Transverse colon (tissue), 4 donors: ENCODE data around the gene TENM4. TPM values are rescaled to one million over a fixed set of nuclear protein-coding genes. Genes with fewer than 3 reads are reported as not detected.

Experiments
- DNase-seq: peaks from one replicate; pipeline ENCODE4 v3.0.0-alpha.2; 2019
- H3K27ac ChIP-seq, 4 donors: fragments of 200-600 bp; sonication (generic); 2 replicates each; pipeline ENCODE4 v1.5.1; 2016 to 2018; ENCODE audit warnings: inconsistent platforms in 4 of 4
- H3K27me3 ChIP-seq: fragments of 200-600 bp; sonication (generic); 2 replicates; pipeline ENCODE4 v1.5.1; 2017; ENCODE audit warnings: inconsistent platforms
- H3K36me3 ChIP-seq, 4 donors: fragments of 200-600 bp; sonication (generic); 2 replicates each; pipeline ENCODE4 v1.5.1; 2017 to 2019; ENCODE audit warnings: inconsistent platforms in 4 of 4
- H3K4me1 ChIP-seq, 4 donors: fragments of 200-600 bp; sonication (generic); 2 replicates each; pipeline ENCODE4 v1.5.1; 2017 to 2020; ENCODE audit warnings: inconsistent platforms in 4 of 4
- H3K4me3 ChIP-seq, 4 donors: fragments of 200-600 bp; sonication (generic); 1 replicate in 1 of 4; 2 replicates in 3 of 4; pipeline versions ENCODE4 v1.5.1 to v1.6.1; 2017 to 2019; ENCODE audit warnings: inconsistent platforms in 4 of 4
- H3K9me3 ChIP-seq, 2 donors: fragments of 200-600 bp; sonication (generic); 2 replicates each; pipeline ENCODE4 v1.5.1; 2017 to 2019; ENCODE audit warnings: inconsistent platforms in 2 of 2
- CTCF ChIP-seq, 5 experiments: fragments of 200-600 bp in 3 of 5; fragments of 450-650 bp in 2 of 5; sonication (generic) in 3 of 5; IDR thresholded peaks; 1 replicate in 2 of 5; 2 replicates in 3 of 5; pipeline ENCODE4 v1.5.1; 2016 to 2017; ENCODE audit warnings: antibody characterized with exemption in 5 of 5, inconsistent platforms in 3 of 5, mild to moderate bottlenecking in 2 of 5, moderate library complexity in 1 of 5
- EP300 ChIP-seq: sonication (generic); formaldehyde crosslinking; IDR thresholded peaks from one replicate; pipeline ENCODE4 v1.6.1; 2017; ENCODE audit warnings: antibody characterized with exemption, low read depth
- POLR2A ChIP-seq: fragments of 450-650 bp; IDR thresholded peaks from one replicate; pipeline ENCODE4 v1.6.1; 2016; ENCODE audit warnings: antibody characterized with exemption, mild to moderate bottlenecking, moderate library complexity
- POLR2AphosphoS5 ChIP-seq, 3 donors: sonication (generic); formaldehyde crosslinking; IDR thresholded peaks; one replicate each; pipeline ENCODE4 v1.6.1; 2016; ENCODE audit warnings: antibody characterized with exemption in 3 of 3
- WGBS, 2 donors: methylation state at CpG; one replicate each; pipeline ENCODE4 v1.1.5; 2018; ENCODE audit warnings: low coverage in 1 of 2; 5-methylcytosine and 5-hydroxymethylcytosine counted together
- in situ Hi-C, 4 donors: fragments of 200-750 bp; cut with MboI; loops; one replicate each; pipeline versions ENCODE4 v1.15.0 to v1.15.1; 2017; ENCODE audit warnings: low sequenced_read_pairs in 3 of 4, low pct_ligation_motif_present in 1 of 4, low pct_unique_long_range_greater_than_20kb in 1 of 4
- intact Hi-C: fragments of 100-400 bp; cut with DNase I; formaldehyde crosslinking; loops from one replicate; pipeline ENCODE4 v1.15.1; 2023; ENCODE audit warnings: low total_unique reads
- total RNA-seq, 4 donors: library from RNA; depleted of rRNA; stranded (reverse); fragments of >200 nt; gene quantifications; one replicate each; pipeline ENCODE4 v1.1.0, GENCODE V29; 2016

Gene TENM4
- total RNA-seq, 4 donors from 2014 or later: 0.14 to 0.79 (median 0.39) TPM

DNA sequence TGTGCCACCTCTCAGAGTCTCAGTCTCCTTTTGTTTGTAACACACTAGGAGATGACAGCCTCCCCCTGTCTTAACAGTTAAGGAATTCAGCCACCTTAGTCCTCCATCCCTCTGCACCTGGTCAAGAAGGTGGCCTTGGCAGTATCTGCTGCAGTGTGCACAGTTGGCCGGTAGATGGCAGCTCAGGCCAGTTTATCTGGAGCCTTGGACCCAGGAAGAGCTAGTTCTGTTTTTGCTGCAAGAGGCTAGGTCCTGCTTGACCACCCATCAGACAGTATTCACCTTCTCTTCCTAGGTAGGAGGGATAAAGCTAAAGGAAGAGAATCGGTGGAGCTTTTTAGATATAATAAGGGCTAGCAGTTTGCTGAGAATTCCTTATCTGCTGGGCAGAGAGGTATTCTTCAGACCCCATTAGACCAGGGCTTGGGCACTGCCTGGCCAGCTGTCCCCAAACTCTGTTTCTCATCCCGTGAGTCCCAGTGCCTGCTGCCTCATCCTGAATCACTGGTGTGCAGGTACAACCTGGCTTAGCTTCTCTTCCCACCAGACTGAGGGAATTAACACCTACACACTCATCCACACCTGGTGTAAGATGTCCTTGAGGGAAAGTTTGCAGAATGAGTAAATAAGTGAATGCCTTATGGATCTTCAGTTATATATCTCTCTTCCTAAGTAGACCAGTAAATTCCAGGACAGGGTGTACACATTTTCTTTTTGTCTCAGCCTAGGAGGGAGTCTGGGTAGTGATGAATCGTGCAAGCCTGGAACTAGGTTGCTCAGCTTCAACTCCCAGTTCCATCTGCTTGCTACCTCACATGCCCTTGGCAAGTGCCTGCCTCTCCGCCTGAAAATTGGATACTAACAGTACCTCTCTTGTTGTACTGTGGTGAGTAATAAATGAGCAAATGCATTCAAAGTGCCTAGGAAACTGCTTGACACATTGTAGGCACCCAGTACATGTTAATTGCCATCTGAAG, 795.3 kb downstream of the TENM4 start:
- Histone ChIP-seq H3K27ac (no peak overlapping the region), H3K27me3 (no peaks in the 10 kb centered on the region), H3K36me3 (no peaks in the 10 kb centered on the region), H3K4me1 (no peaks in the 10 kb centered on the region), H3K4me3 (no peak overlapping the region), H3K9me3 (no peaks in the 10 kb centered on the region)
- peak; percentile 71 for DNase-seq
- intact Hi-C loops (loop anchor here (5.0 kb wide), 2 partner anchors 432 to 847 kb away; no protein-coding TSS in a partner anchor), in situ Hi-C loops (loop anchor here in 1 of 4 donors (10.0 kb wide), 1 partner anchor 309 kb away; no protein-coding TSS in a partner anchor)
- 41 to 100% methylated on average over 1 to 5 of the region's 5 CpGs for WGBS, 2 donors
- TF ChIP-seq POLR2A: no peak
- peak; percentile 80 to 94 (median 92) for TF ChIP-seq CTCF (IDR thresholded peaks at IDR 0.05)
- TF ChIP-seq EP300: no peak
- TF ChIP-seq POLR2AphosphoS5 (IDR thresholded peaks at IDR 0.05): no peak

DNA sequence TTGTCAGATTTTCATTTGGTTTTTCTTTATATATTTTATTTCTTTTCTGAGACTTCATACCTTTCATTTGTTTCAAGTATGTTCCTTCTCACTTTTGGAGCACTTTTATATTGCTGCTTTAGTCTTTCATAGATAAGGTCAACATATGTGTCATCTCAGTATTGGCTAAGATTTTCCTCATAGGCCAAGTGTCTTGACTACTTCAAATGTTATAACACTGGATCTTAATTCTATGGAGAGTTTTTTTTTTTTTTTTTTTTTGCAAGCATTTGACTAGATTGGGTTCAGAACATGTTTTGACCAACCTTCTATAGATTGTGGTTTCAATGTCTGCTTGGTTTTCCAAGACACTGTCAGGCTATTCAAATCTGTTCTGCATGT, 797.2 kb downstream of the TENM4 start:
- H3K4me1 ChIP-seq: no peaks in the 10 kb centered on the region
- in situ Hi-C loops (loop anchor here in 1 of 4 donors (10.0 kb wide), 1 partner anchor 311 kb away; no protein-coding TSS in a partner anchor), intact Hi-C loops (no loop called here)
- H3K4me3 ChIP-seq: no peak overlapping the region
- no peaks in the 10 kb centered on the region for H3K36me3 ChIP-seq
- H3K9me3 ChIP-seq: no peaks in the 10 kb centered on the region
- TF ChIP-seq CTCF (IDR thresholded peaks at IDR 0.05): no peak
- TF ChIP-seq POLR2A: no peak
- no peak for TF ChIP-seq EP300
- no peak for TF ChIP-seq POLR2AphosphoS5 (IDR thresholded peaks at IDR 0.05)
- DNase-seq: no peak
- no peaks in the 10 kb centered on the region for H3K27me3 ChIP-seq
- H3K27ac ChIP-seq: no peak overlapping the region

DNA sequence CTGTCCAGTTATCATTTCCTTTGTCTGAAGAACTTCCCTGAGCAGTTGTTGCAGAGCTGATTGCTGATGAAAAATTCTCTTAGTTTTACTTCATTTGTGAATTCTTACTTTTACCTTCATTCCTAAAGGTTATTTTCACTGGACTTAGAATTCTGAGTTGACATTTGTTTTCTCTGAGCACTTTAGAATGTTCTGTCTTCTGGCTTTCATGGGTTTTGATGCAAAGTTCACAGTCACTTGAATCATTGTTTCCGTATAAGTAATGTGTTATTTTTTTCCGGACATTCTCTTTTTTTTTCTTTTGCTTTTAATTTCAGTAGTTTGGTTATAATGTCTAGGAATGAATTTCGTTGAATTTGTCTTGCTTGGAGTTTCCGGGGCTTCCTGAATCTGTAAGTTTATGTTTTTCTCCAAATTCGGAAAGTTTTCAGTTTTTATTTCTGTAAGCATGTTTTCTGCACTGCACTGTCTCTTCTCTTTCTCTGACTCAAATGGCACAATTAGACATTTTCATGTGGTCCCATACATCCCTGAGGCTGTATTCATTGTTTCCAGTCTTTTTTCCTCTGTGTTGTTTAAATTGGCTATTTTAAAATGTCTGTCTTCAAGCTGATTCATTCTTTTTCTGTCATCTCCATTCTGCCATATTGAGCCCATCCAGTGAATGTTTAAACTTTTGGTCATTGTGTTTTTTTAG, 797.7 kb downstream of the TENM4 start:
- no peaks in the 10 kb centered on the region for H3K9me3 ChIP-seq
- WGBS, 2 donors: 73% methylated on average over 5 of the region's 5 CpGs
- intact Hi-C loops (no loop called here), in situ Hi-C loops (loop anchor here in 1 of 4 donors (10.0 kb wide), 1 partner anchor 312 kb away; no protein-coding TSS in a partner anchor)
- H3K36me3 ChIP-seq: no peaks in the 10 kb centered on the region
- no peak overlapping the region for H3K27ac ChIP-seq
- DNase-seq: no peak
- H3K4me1 ChIP-seq: no peaks in the 10 kb centered on the region
- no peaks in the 10 kb centered on the region for H3K27me3 ChIP-seq
- TF ChIP-seq POLR2AphosphoS5 (IDR thresholded peaks at IDR 0.05): no peak
- H3K4me3 ChIP-seq: no peak overlapping the region

DNA sequence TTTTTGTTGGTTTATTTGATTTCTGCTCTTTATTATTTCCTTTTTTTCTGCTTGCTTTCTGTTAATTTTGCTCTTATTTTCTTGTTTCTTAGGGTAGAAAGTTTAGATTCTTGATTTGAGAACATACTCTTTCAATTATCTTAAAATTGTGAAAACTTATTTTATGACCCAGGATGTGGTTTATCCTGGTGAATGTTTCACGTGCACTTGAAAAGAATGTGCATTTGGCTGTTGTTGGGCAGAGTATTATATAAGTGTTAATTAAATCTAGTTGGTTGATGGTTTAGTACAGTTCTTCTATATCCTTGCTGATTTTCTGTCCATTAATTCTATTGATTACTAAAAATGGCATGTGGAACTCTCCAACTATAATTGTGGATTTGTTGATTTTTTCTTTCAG, 799.3 kb downstream of the TENM4 start:
- in situ Hi-C loops (loop anchor here in 1 of 4 donors (10.0 kb wide), 1 partner anchor 313 kb away; no protein-coding TSS in a partner anchor), intact Hi-C loops (no loop called here)
- no peak for TF ChIP-seq POLR2AphosphoS5 (IDR thresholded peaks at IDR 0.05)
- TF ChIP-seq EP300: no peak
- TF ChIP-seq POLR2A: no peak
- no peak for TF ChIP-seq CTCF (IDR thresholded peaks at IDR 0.05)
- H3K4me3 ChIP-seq: no peak overlapping the region
- no peak overlapping the region for H3K27ac ChIP-seq
- DNase-seq: no peak
- H3K27me3 ChIP-seq: no peaks in the 10 kb centered on the region
- H3K36me3 ChIP-seq: no peaks in the 10 kb centered on the region
- WGBS, 2 donors: 9 to 22% methylated on average over 1 of the region's 1 CpG
- no peaks in the 10 kb centered on the region for H3K4me1 ChIP-seq
- H3K9me3 ChIP-seq: no peaks in the 10 kb centered on the region
